Neural cell (in vitro differentiated cells): ENCODE results near the gene NFYC. TPM values are rescaled to one million over a fixed set of nuclear protein-coding genes. Genes with fewer than 3 reads are reported as not detected.

Experiments used
- H2AFZ ChIP-seq: fragments of 200-600, 300-800 bp; sonication (generic), shearing (Covaris generic); 2 replicates; pipeline ENCODE4 v1.6.0; 2014; ENCODE audit warnings: low read depth, mild to moderate bottlenecking, antibody characterized with exemption, low read length, moderate library complexity
- H3F3A ChIP-seq: fragments of 200-600 bp; shearing (Covaris generic); 2 replicates; pipeline ENCODE4 v1.6.1; 2016; ENCODE audit warnings: mild to moderate bottlenecking, moderate library complexity, mixed read lengths, antibody characterized with exemption, low read length; ENCODE audit not compliant: insufficient read depth, poor library complexity, severe bottlenecking
- H3K27ac ChIP-seq: fragments of 200-600, 300-800 bp; sonication (generic), shearing (Covaris generic); 2 replicates; pipeline ENCODE4 v1.5.1; 2014; ENCODE audit warnings: mild to moderate bottlenecking, low read length, moderate library complexity
- H3K27me3 ChIP-seq: fragments of 300-800, 200-600 bp; sonication (generic), shearing (Covaris generic); 2 replicates; pipeline ENCODE4 v1.6.0; 2014; ENCODE audit warnings: mild to moderate bottlenecking, low read depth, low read length, moderate library complexity; ENCODE audit not compliant: insufficient read depth
- H3K36me3 ChIP-seq: fragments of 300-800, 200-600 bp; sonication (generic), shearing (Covaris generic); 2 replicates; pipeline ENCODE4 v1.5.1; 2014; ENCODE audit warnings: mild to moderate bottlenecking, antibody characterized with exemption, low read length, moderate library complexity; ENCODE audit not compliant: insufficient read depth
- H3K4me2 ChIP-seq: fragments of 300-800, 200-600 bp; sonication (generic), shearing (Covaris generic); 2 replicates; pipeline ENCODE4 v1.6.0; 2014; ENCODE audit warnings: mild to moderate bottlenecking, low read length
- H3K4me3 ChIP-seq: fragments of 300-800, 200-600 bp; sonication (generic), shearing (Covaris generic); 2 replicates; pipeline ENCODE4 v1.5.1; 2014; ENCODE audit warnings: mild to moderate bottlenecking, low read length, moderate library complexity
- H3K79me2 ChIP-seq: fragments of 200-600 bp; shearing (Covaris generic); replicated peaks from 2 replicates; pipeline ENCODE4 v1.6.0; 2014; ENCODE audit warnings: mild to moderate bottlenecking, low read length, moderate library complexity; ENCODE audit not compliant: insufficient read depth
- H3K9ac ChIP-seq: fragments of 300-800, 200-600 bp; sonication (generic), shearing (Covaris generic); 2 replicates; pipeline ENCODE4 v1.6.1; 2016; ENCODE audit warnings: mild to moderate bottlenecking, low read length, mixed read lengths
- H3K9me2 ChIP-seq: fragments of 200-600 bp; shearing (Covaris generic); 2 replicates; pipeline ENCODE4 v1.6.1; 2016; ENCODE audit warnings: mild to moderate bottlenecking, low read length, mixed read lengths; ENCODE audit not compliant: insufficient read depth
- H3K9me3 ChIP-seq: fragments of 200-600, 300-800 bp; sonication (generic), shearing (Covaris generic); 2 replicates; pipeline ENCODE4 v1.6.1; 2016; ENCODE audit warnings: mild to moderate bottlenecking, mixed run types, low read length, moderate library complexity, mixed read lengths
- H4K20me1 ChIP-seq: fragments of 200-600 bp; shearing (Covaris generic); 2 replicates; pipeline ENCODE4 v1.6.1; 2016; ENCODE audit warnings: mild to moderate bottlenecking, mixed run types; ENCODE audit not compliant: insufficient read depth
- EP300 ChIP-seq: fragments of 450-650 bp; conservative IDR thresholded peaks from 2 replicates; pipeline ENCODE4 v1.6.1; 2014; ENCODE audit warnings: antibody characterized with exemption, mild to moderate bottlenecking, moderate library complexity; ENCODE audit not compliant: poor library complexity, severe bottlenecking
- EZH2 ChIP-seq: fragments of 200-600, 300-800 bp; shearing (Covaris generic), sonication (generic); IDR thresholded peaks from 2 replicates; pipeline ENCODE4 v1.6.1; 2014; ENCODE audit warnings: antibody characterized with exemption, low read length, borderline replicate concordance, mild to moderate bottlenecking; ENCODE audit not compliant: insufficient read depth, poor library complexity, severe bottlenecking
- MXI1 ChIP-seq: fragments of 450-650 bp; conservative IDR thresholded peaks from 2 replicates; pipeline ENCODE4 v1.6.1; 2014; ENCODE audit warnings: antibody characterized with exemption, mild to moderate bottlenecking; ENCODE audit not compliant: poor library complexity, severe bottlenecking
- POLR2AphosphoS5 ChIP-seq: IDR thresholded peaks from 2 replicates; pipeline ENCODE4 v1.6.1; 2012
- RAD21 ChIP-seq: fragments of 450-650 bp; conservative IDR thresholded peaks from 2 replicates; pipeline ENCODE4 v1.6.1; 2014; ENCODE audit warnings: antibody characterized with exemption, mild to moderate bottlenecking, moderate library complexity
- SMC3 ChIP-seq: fragments of 450-650 bp; conservative IDR thresholded peaks from 2 replicates; pipeline ENCODE4 v1.6.1; 2014; ENCODE audit warnings: antibody characterized with exemption, mild to moderate bottlenecking, moderate library complexity; ENCODE audit not compliant: poor library complexity
- TAF1 ChIP-seq: IDR thresholded peaks from 2 replicates; pipeline ENCODE4 v1.6.1; 2012; ENCODE audit warnings: low read depth
- polyA plus RNA-seq: library from polyadenylated mRNA; depleted of rRNA; stranded (reverse); fragments of >200 nt; gene quantifications from 2 replicates; pipeline ENCODE4 v1.2.3, GENCODE V29; 2014
- TF ChIP-seq, protein P1 (sequence below): IDR thresholded peaks from 2 replicates; pipeline ENCODE4 v1.6.1; 2012; ENCODE audit warnings: borderline replicate concordance
- TF ChIP-seq, protein P2 (sequence below): fragments of 450-650 bp; IDR thresholded peaks from 2 replicates; pipeline ENCODE4 v1.5.1; 2014; ENCODE audit warnings: antibody characterized with exemption, mild to moderate bottlenecking, moderate library complexity; ENCODE audit not compliant: poor library complexity, severe bottlenecking

Gene NFYC
- polyA plus RNA-seq, 1 donor from 2014 or later, result 66.0 TPM

DNA sequence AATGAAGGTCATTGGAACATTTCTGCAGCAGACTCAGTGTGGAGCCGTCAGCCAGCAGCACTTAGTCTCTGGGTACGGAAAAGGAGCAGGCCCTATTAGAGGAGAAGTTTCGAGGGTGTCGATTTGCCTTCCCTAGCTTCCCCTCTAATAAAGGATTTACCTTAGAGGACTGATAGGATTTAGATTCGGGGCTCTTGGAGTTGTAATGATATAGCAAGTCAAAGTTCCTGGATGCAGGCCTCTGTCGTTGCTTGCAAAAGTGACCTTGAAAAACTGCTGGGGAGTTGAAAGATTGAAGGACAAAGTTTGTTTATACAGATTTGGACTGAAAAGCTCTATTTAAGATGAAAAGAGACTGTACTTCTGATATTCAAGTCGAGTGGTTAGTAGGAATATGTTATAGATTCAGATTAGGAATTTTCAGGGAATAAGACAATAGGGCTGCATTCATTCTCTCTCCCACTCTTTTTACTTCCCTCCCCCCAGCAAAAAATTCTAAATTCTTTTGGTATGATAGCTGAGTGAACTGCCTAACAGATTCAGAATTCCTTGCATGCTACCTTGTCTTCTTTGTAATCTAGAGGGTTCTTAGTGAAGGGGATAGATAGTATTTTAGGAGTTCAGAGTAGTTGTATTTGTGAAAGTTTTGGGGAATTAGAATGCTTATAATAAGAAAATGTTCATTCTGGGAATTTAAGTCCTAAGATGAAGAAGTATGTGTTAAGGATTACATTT is 19.2 kb downstream of the NFYC start:
- Histone ChIP-seq H3K4me3 (peak overlapping the region; percentile 68), H3K9ac (peak overlapping the region; percentile 59), H3K27me3 (no peaks in the 10 kb centered on the region), H2AFZ (no peak overlapping the region), H3K9me2 (no peaks in the 10 kb centered on the region), H3K36me3 (no peaks in the 10 kb centered on the region), H4K20me1 (no peaks in the 10 kb centered on the region), H3K79me2 (peaks cover 67% of the 10 kb centered on the region), H3K4me2 (peak overlapping the region; percentile 95), H3K27ac (no peak overlapping the region), H3K9me3 (no peaks in the 10 kb centered on the region), H3F3A (no peaks in the 10 kb centered on the region)
- TF ChIP-seq RAD21, result no peak
- no peak for TF ChIP-seq POLR2AphosphoS5
- TF ChIP-seq SMC3, result no peak
- no peak for TF ChIP-seq EP300
- TF ChIP-seq, protein P1, sequence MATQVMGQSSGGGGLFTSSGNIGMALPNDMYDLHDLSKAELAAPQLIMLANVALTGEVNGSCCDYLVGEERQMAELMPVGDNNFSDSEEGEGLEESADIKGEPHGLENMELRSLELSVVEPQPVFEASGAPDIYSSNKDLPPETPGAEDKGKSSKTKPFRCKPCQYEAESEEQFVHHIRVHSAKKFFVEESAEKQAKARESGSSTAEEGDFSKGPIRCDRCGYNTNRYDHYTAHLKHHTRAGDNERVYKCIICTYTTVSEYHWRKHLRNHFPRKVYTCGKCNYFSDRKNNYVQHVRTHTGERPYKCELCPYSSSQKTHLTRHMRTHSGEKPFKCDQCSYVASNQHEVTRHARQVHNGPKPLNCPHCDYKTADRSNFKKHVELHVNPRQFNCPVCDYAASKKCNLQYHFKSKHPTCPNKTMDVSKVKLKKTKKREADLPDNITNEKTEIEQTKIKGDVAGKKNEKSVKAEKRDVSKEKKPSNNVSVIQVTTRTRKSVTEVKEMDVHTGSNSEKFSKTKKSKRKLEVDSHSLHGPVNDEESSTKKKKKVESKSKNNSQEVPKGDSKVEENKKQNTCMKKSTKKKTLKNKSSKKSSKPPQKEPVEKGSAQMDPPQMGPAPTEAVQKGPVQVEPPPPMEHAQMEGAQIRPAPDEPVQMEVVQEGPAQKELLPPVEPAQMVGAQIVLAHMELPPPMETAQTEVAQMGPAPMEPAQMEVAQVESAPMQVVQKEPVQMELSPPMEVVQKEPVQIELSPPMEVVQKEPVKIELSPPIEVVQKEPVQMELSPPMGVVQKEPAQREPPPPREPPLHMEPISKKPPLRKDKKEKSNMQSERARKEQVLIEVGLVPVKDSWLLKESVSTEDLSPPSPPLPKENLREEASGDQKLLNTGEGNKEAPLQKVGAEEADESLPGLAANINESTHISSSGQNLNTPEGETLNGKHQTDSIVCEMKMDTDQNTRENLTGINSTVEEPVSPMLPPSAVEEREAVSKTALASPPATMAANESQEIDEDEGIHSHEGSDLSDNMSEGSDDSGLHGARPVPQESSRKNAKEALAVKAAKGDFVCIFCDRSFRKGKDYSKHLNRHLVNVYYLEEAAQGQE, result no peak
- no peak for TF ChIP-seq TAF1
- TF ChIP-seq, protein P2, sequence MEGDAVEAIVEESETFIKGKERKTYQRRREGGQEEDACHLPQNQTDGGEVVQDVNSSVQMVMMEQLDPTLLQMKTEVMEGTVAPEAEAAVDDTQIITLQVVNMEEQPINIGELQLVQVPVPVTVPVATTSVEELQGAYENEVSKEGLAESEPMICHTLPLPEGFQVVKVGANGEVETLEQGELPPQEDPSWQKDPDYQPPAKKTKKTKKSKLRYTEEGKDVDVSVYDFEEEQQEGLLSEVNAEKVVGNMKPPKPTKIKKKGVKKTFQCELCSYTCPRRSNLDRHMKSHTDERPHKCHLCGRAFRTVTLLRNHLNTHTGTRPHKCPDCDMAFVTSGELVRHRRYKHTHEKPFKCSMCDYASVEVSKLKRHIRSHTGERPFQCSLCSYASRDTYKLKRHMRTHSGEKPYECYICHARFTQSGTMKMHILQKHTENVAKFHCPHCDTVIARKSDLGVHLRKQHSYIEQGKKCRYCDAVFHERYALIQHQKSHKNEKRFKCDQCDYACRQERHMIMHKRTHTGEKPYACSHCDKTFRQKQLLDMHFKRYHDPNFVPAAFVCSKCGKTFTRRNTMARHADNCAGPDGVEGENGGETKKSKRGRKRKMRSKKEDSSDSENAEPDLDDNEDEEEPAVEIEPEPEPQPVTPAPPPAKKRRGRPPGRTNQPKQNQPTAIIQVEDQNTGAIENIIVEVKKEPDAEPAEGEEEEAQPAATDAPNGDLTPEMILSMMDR, result no peak

DNA sequence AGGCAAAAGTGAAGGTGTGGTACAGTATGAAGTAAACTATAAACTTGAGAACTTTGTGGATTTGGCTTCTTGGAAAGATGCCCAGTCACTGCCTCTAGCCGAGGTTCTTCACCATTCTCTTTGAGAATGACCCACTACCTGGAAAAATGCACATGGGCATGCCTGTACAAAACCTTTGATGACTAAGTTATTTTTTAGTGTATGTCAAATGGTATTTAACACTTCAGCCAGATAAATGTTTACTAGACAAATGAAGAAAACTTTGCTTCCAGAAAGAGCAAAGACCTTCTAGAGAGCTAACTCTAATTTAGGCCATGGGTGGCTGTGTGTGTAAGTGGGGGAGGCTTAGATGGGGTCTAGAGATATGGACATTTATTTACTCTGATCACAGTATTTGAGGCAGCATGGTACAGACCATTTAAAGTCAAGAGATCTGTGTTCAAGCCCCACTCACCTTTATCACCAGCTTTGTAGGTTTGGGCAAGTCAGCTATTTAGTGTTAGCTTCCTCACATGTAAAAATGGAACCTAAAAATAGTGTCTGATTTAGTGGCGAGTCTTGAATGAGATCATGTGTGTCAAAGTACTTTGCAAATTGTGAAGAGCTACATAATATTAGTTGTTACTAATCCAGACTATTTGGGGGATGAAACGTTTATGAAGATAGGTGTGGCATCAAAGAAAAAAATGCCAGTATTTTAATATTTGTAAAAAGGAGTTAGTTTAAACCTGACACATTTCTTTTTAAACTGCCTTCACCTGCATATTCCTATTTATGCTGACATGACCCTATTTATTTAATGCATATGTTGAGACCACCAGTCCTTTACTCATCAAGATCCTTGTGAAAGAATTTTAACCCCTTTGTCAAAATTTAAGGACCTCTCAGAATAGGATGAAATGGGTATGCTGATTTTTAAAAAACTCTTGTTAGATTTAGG is 20.2 kb downstream of the NFYC start:
- no peak overlapping the region for H2AFZ ChIP-seq
- no peaks in the 10 kb centered on the region for H3K27me3 ChIP-seq
- H3K79me2 ChIP-seq, result peaks cover 72% of the 10 kb centered on the region
- peak overlapping the region; percentile 95 for H3K4me2 ChIP-seq
- H3K4me3 ChIP-seq, result peak overlapping the region; percentile 68
- no peaks in the 10 kb centered on the region for H3K9me3 ChIP-seq
- H3K9me2 ChIP-seq, result no peaks in the 10 kb centered on the region
- H3K36me3 ChIP-seq, result no peaks in the 10 kb centered on the region
- H3K27ac ChIP-seq, result no peak overlapping the region
- TF ChIP-seq POLR2AphosphoS5, result no peak
- no peak for TF ChIP-seq RAD21
- TF ChIP-seq MXI1, result no peak
- TF ChIP-seq EZH2, result no peak
- TF ChIP-seq, protein P2, result no peak
- no peak for TF ChIP-seq SMC3
- no peak for TF ChIP-seq EP300
- TF ChIP-seq, protein P1, result no peak
- TF ChIP-seq TAF1, result no peak
- no peaks in the 10 kb centered on the region for H3F3A ChIP-seq
- no peak overlapping the region for H3K9ac ChIP-seq
- no peaks in the 10 kb centered on the region for H4K20me1 ChIP-seq
